GM21576 (cell line): ENCODE measurements around the gene HORMAD2.

Source experiments
- ATAC-seq: cut with Tn5 transposase; IDR thresholded peaks from one replicate; pipeline ENCODE4 v1.9.1; 2021; ENCODE audit warnings: mild to moderate bottlenecking, moderate library complexity; ENCODE audit not compliant: unreplicated experiment

HORMAD2 gene

GRCh38 chr22:30079952-30080533, at the start of gene HORMAD2:
TSS of gene HORMAD2 (plus strand) at chr22:30080464. CDS start at chr22:30093953, 13,489 bp downstream.
- ATAC-seq, result no peak

GRCh38 chr22:30031328-30031727, 48.9 kb upstream of the HORMAD2 start:
- no peak for ATAC-seq

- ATAC-seq, result no peak
Observed at GRCh38 chr22:30031764-30032455, 48.4 kb upstream of the HORMAD2 start.

GRCh38 chr22:30033137-30033536, 47.1 kb upstream of the HORMAD2 start:
- no peak for ATAC-seq

- no peak for ATAC-seq
Observed at GRCh38 chr22:30033901-30034300, 46.4 kb upstream of the HORMAD2 start.

- no peak for ATAC-seq
Observed at GRCh38 chr22:30036656-30037055, 43.6 kb upstream of the HORMAD2 start.

- no peak for ATAC-seq
Observed at GRCh38 chr22:30038219-30038618, 42.0 kb upstream of the HORMAD2 start.

GRCh38 chr22:30040499-30041260, 39.6 kb upstream of the HORMAD2 start:
- ATAC-seq, result no peak

- ATAC-seq, result no peak
Observed at GRCh38 chr22:30041475-30041874, 38.8 kb upstream of the HORMAD2 start.

GRCh38 chr22:30041881-30042280, 38.4 kb upstream of the HORMAD2 start:
- ATAC-seq, result no peak

GRCh38 chr22:30043161-30043560, 37.1 kb upstream of the HORMAD2 start:
- ATAC-seq, result no peak

- no peak for ATAC-seq
Observed at GRCh38 chr22:30044369-30044768, 35.9 kb upstream of the HORMAD2 start.

GRCh38 chr22:30044881-30045493, 35.3 kb upstream of the HORMAD2 start:
- no peak for ATAC-seq

- no peak for ATAC-seq
Observed at GRCh38 chr22:30045494-30045887, 34.8 kb upstream of the HORMAD2 start.

GRCh38 chr22:30045901-30046715, 34.2 kb upstream of the HORMAD2 start:
- ATAC-seq, result no peak

- no peak for ATAC-seq
Observed at GRCh38 chr22:30046716-30047363, 33.4 kb upstream of the HORMAD2 start.

- ATAC-seq, result no peak
Observed at GRCh38 chr22:30047364-30047738, 32.9 kb upstream of the HORMAD2 start.

GRCh38 chr22:30048681-30049080, 31.6 kb upstream of the HORMAD2 start:
- no peak for ATAC-seq

GRCh38 chr22:30054067-30054763, 26.0 kb upstream of the HORMAD2 start:
- no peak for ATAC-seq

- ATAC-seq, result no peak
Observed at GRCh38 chr22:30054764-30055069, 25.5 kb upstream of the HORMAD2 start.
